NCI-H2227 (cell line): ENCODE data around the gene TIMM10B.
"Not testable (repeated sequence)": the region's sequence is repeated elsewhere in the genome, so short reads cannot be mapped to it uniquely, and the experiment has no call there.

Experiments used
- DNase-seq: peaks from one replicate; lab custom pipeline; 2025; ENCODE audit not compliant: unreplicated experiment; lab: John Stamatoyannopoulos, UW

Gene TIMM10B

GRCh38 chr11:6504166-6504565 is 22.9 kb downstream of the TIMM10B start:
- DNase-seq = no peak

- DNase-seq = peak; percentile 51
Measured at GRCh38 chr11:6505577-6506240, 24.4 kb downstream of the TIMM10B start.

- DNase-seq = no peak
Measured at GRCh38 chr11:6516865-6517264, 35.6 kb downstream of the TIMM10B start.

- DNase-seq = no peak
Measured at GRCh38 chr11:6520265-6520664, 39.0 kb downstream of the TIMM10B start.

- not testable (repeated sequence) for DNase-seq
Measured at GRCh38 chr11:6521946-6522345, 40.6 kb downstream of the TIMM10B start.

GRCh38 chr11:6523253-6523652 is 42.0 kb downstream of the TIMM10B start:
- DNase-seq = no peak

- DNase-seq = no peak
Measured at GRCh38 chr11:6526411-6527135, 45.3 kb downstream of the TIMM10B start.

- no peak for DNase-seq
Measured at GRCh38 chr11:6529266-6529665, 48.0 kb downstream of the TIMM10B start.

GRCh38 chr11:6530848-6531247 is 49.5 kb downstream of the TIMM10B start:
- no peak for DNase-seq

GRCh38 chr11:6531267-6531752 is 50.0 kb downstream of the TIMM10B start:
- DNase-seq = peak; percentile 61
